GM12878 (cell line): Measurements from ENCODE around the gene LRGUK. TPM values are rescaled to one million over a fixed set of nuclear protein-coding genes. Genes with fewer than 3 reads are reported as not detected.

Experiments
- ATAC-seq: fragments of 200-7000 bp; cut with Tn5 transposase; 3 replicates; pipeline ENCODE4 v1.9.1; 2020; ENCODE audit warnings: mild to moderate bottlenecking, moderate library complexity
- BruUV-seq: library from RNA; stranded (reverse); fragments of 400-500 nt; replicated peaks from 2 replicates; lab custom pipeline; 2021; lab: Mats Ljungman, UMichigan
- CTCF ChIA-PET: fragments of 300-600 bp; sonication (Branson Sonifier 250); formaldehyde crosslinking; extraction: SDS; loops from one replicate; lab custom pipeline; 2021; ENCODE audit warnings: inconsistent platforms; lab: Yijun Ruan, JAX
- POLR2A ChIA-PET: fragments of 350-600 bp; formaldehyde crosslinking; extraction: SDS; loops from one replicate; lab custom pipeline; 2021; ENCODE audit warnings: inconsistent platforms; lab: Charles Lee
- RAD21 ChIA-PET: fragments of 300-600 bp; sonication (Branson Sonifier 250); formaldehyde crosslinking; loops from one replicate; lab custom pipeline; 2023; ENCODE audit warnings: antibody characterized with exemption; ENCODE audit not compliant: unreplicated experiment; lab: Charles Lee
- SMC1A ChIA-PET: fragments of 300-600 bp; sonication (Branson Sonifier 250); formaldehyde crosslinking; loops from one replicate; lab custom pipeline; 2023; ENCODE audit not compliant: unreplicated experiment, uncharacterized antibody; lab: Charles Lee
- DNase-seq: peaks from one replicate; pipeline ENCODE4 v3.0.0-alpha.2; 2011; ENCODE audit warnings: low read depth, low spot score
- FAIRE-seq: peaks from 3 replicates; lab custom pipeline; 2011; peaks lifted over from hg19 to GRCh38; lab: Jason Lieb, UNC
- H2AFZ ChIP-seq: 2 replicates; pipeline ENCODE4 v1.6.0; 2011; ENCODE audit warnings: low read depth, low read length, control low read depth; ENCODE audit not compliant: control insufficient read depth
- H3K27ac ChIP-seq: 2 replicates; pipeline ENCODE4 v1.5.1; 2011; ENCODE audit warnings: control low read depth; ENCODE audit not compliant: control insufficient read depth, insufficient read depth
- H3K27me3 ChIP-seq, 2 experiments: replicated peaks in 1 of 2; 2 replicates each; pipeline versions ENCODE4 v1.6.0 to v1.6.1; 2011; ENCODE audit warnings: low read length in 1 of 2; ENCODE audit not compliant: control insufficient read depth in 2 of 2, insufficient read depth in 2 of 2
- H3K36me3 ChIP-seq, 2 experiments: 2 replicates each; pipeline ENCODE4 v1.5.1; 2011; ENCODE audit warnings: low read length in 1 of 2; ENCODE audit not compliant: control insufficient read depth in 2 of 2, insufficient read depth in 2 of 2
- H3K4me1 ChIP-seq: 2 replicates; pipeline ENCODE4 v1.6.1; 2011; ENCODE audit warnings: mild to moderate bottlenecking, low read length, moderate library complexity, mixed read lengths; ENCODE audit not compliant: control insufficient read depth, insufficient read depth
- H3K4me2 ChIP-seq: 2 replicates; pipeline ENCODE4 v1.6.0; 2011; ENCODE audit warnings: control low read depth; ENCODE audit not compliant: control insufficient read depth, insufficient read depth
- H3K4me3 ChIP-seq: fragments of 200-600 bp; sonication (generic); 2 replicates; pipeline ENCODE4 v1.5.1; 2016
- H3K79me2 ChIP-seq: 2 replicates; pipeline ENCODE4 v1.6.0; 2011; ENCODE audit warnings: low read length; ENCODE audit not compliant: control insufficient read depth, insufficient read depth
- H3K9ac ChIP-seq: 2 replicates; pipeline ENCODE4 v1.8.0; 2011; ENCODE audit warnings: low read length, control low read depth, mixed read lengths; ENCODE audit not compliant: control insufficient read depth, insufficient read depth
- H3K9me3 ChIP-seq: replicated peaks from 3 replicates; pipeline ENCODE4 v1.5.1; 2011; ENCODE audit warnings: mild to moderate bottlenecking, low read length; ENCODE audit not compliant: control insufficient read depth, insufficient read depth
- H4K20me1 ChIP-seq: 2 replicates; pipeline ENCODE4 v1.6.0; 2011; ENCODE audit not compliant: control insufficient read depth, insufficient read depth
- CHD1 ChIP-seq: IDR thresholded peaks from 2 replicates; pipeline ENCODE4 v1.6.1; 2012; ENCODE audit warnings: low read depth, low read length, improper control_type of control experiment
- JUNB ChIP-seq: IDR thresholded peaks from 2 replicates; pipeline ENCODE4 v1.6.1; 2016; ENCODE audit warnings: antibody characterized with exemption, mild to moderate bottlenecking
- KLF5 ChIP-seq: fragments of 450-650 bp; IDR thresholded peaks from 2 replicates; pipeline ENCODE4 v1.6.1; 2014; ENCODE audit warnings: mild to moderate bottlenecking; ENCODE audit not compliant: partially characterized antibody
- MXI1 ChIP-seq: fragments of 150-350 bp; IDR thresholded peaks from 2 replicates; pipeline ENCODE4 v1.6.1; 2011; ENCODE audit warnings: low read depth, mild to moderate bottlenecking, inconsistent platforms, low read length, improper control_type of control experiment
- NBN ChIP-seq: fragments of 450-650 bp; IDR thresholded peaks from 2 replicates; pipeline ENCODE4 v1.6.1; 2016
- NR2F1 ChIP-seq: fragments of 450-650 bp; conservative IDR thresholded peaks from 2 replicates; pipeline ENCODE4 v1.6.1; 2017; ENCODE audit warnings: mild to moderate bottlenecking
- POLR2AphosphoS2 ChIP-seq: IDR thresholded peaks from 2 replicates; pipeline ENCODE4 v1.6.1; 2011; ENCODE audit warnings: low read depth, mild to moderate bottlenecking, low read length, improper control_type of control experiment, moderate library complexity
- RAD21 ChIP-seq: IDR thresholded peaks from 2 replicates; pipeline ENCODE4 v1.6.1; 2011; ENCODE audit warnings: mild to moderate bottlenecking, low read depth, low read length, moderate library complexity; ENCODE audit not compliant: insufficient read depth
- RAD51 ChIP-seq: fragments of 450-650 bp; IDR thresholded peaks from 2 replicates; pipeline ENCODE4 v1.6.1; 2016; ENCODE audit warnings: moderate library complexity, mild to moderate bottlenecking, inconsistent platforms
- SPI1 ChIP-seq: IDR thresholded peaks from 2 replicates; pipeline ENCODE4 v1.6.1; 2011; ENCODE audit warnings: low read depth, mild to moderate bottlenecking, low read length, moderate library complexity, borderline replicate concordance; ENCODE audit not compliant: insufficient read depth
- SREBF2 ChIP-seq: IDR thresholded peaks from 2 replicates; pipeline ENCODE4 v1.6.1; 2012; ENCODE audit warnings: mild to moderate bottlenecking, low read length
- TCF7 ChIP-seq: IDR thresholded peaks from 2 replicates; pipeline ENCODE4 v1.6.1; 2014; ENCODE audit warnings: antibody characterized with exemption, borderline replicate concordance
- ZNF384 ChIP-seq: IDR thresholded peaks from 2 replicates; pipeline ENCODE4 v1.6.1; 2012; ENCODE audit warnings: low read depth, mild to moderate bottlenecking, low read length, improper control_type of control experiment, borderline replicate concordance
- WGBS: methylation state at CpG from one replicate; pipeline ENCODE4 v1.1.6; 2016; ENCODE audit warnings: low lambda C conversion rate; ENCODE audit not compliant: insufficient replicate concordance, insufficient coverage; ENCODE audit errors: missing lambda C conversion rate; 5-methylcytosine and 5-hydroxymethylcytosine counted together
- in situ Hi-C: fragments of 300-500 bp; cut with MboI; formaldehyde crosslinking; loops from 9 replicates; pipeline ENCODE4 v1.14.3; 2018; ENCODE audit warnings: mixed read lengths
- intact Hi-C: fragments of 100-400 bp; cut with micrococcal nuclease; formaldehyde crosslinking; loops from one replicate; pipeline ENCODE4 v1.14.2; 2022; ENCODE audit not compliant: unreplicated experiment
- polyA plus RNA-seq, 11 experiments: library from polyadenylated mRNA; depleted of rRNA in 4 of 11; unstranded in 6 of 11; stranded (reverse) in 5 of 11; fragments of >200 nt; fragmentation: Nextera tagmentation in 4 of 11; fragmentation: Illumina TruSeq in 1 of 11; extraction: Ambion mirVana in 4 of 11; extraction: Trizol in 1 of 11; gene quantifications; 1 replicate in 1 of 11; 2 replicates in 10 of 11; pipeline versions ENCODE4 v1.2.1 to v1.2.3, GENCODE V29; 2011 to 2016; ENCODE audit warnings: inconsistent platforms in 2 of 11, missing spikeins in 2 of 11, low read depth in 1 of 11
- total RNA-seq, 4 experiments: library from RNA; depleted of rRNA in 3 of 4; stranded (reverse); fragments of >200 nt in 3 of 4; fragmentation: Illumina TruSeq in 1 of 4; extraction: Trizol in 1 of 4; gene quantifications; 2 replicates each; pipeline versions ENCODE4 v1.2.1 to v1.2.3, GENCODE V29; 2013 to 2021
- TF ChIP-seq, protein P1 (sequence below): IDR thresholded peaks from 2 replicates; pipeline ENCODE4 v1.6.1; 2012; ENCODE audit warnings: improper control_type of control experiment, low read depth, low read length; ENCODE audit not compliant: insufficient replicate concordance
- TF ChIP-seq, protein P2 (sequence below): fragments of 450-650 bp; IDR thresholded peaks from 2 replicates; pipeline ENCODE4 v1.6.1; 2017; ENCODE audit warnings: mild to moderate bottlenecking, moderate library complexity

LRGUK gene
- total and polyA plus RNA-seq, 10 of the 15 experiments (the other 5 are each of a cell fraction or from before 2014, with no cell fraction given), result 0.04 to 0.14 (median 0.08) TPM; not detected in 3

DNA sequence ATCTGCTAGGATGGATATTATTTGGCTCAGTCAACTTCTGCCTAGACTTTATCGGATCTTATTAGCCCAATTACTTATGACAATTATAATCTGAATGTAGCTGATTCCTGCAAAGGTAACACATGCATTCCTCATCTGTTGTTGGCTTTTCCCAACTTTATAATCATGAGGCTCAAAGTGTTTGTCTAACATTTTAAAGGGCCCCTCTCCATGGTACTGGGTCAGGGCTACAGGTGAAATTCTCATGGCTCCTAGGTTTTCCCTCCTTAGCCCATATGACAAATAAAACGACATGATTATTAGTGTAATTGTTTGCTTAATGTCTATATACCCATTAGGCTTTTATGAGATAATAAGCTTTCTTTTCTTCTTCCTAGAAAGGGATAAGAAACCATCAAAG lies 4.2 kb upstream of the LRGUK start:
- Histone ChIP-seq H3K9ac (no peak overlapping the region), H3K79me2 (no peaks in the 10 kb centered on the region), H3K36me3 (no peaks in the 10 kb centered on the region), H4K20me1 (no peaks in the 10 kb centered on the region), H3K27me3 (no peaks in the 10 kb centered on the region), H3K9me3 (no peaks in the 10 kb centered on the region), H3K4me1 (no peaks in the 10 kb centered on the region), H3K4me2 (no peak overlapping the region), H3K27ac (no peak overlapping the region), H2AFZ (no peak overlapping the region), H3K4me3 (no peak overlapping the region)
- 41% methylated on average over 2 of the region's 2 CpGs for WGBS
- ATAC-seq (no peak), DNase-seq (no peak), FAIRE-seq (no peak)
- ChIA-PET POLR2A (no interaction called here), CTCF (interaction anchor here (1.1 to 1.2 kb wide), 2 partner anchors 15 to 18 kb away, joined by 3 to 4 read pairs; no protein-coding TSS in a partner anchor), RAD21 (no interaction called here), SMC1A (no interaction called here)
- TF ChIP-seq NR2F1 (no peak), POLR2AphosphoS2 (no peak), MXI1 (no peak), SPI1 (no peak), JUNB (no peak), ZNF384 (no peak), NBN (no peak), SREBF2 (no peak), TCF7 (no peak), RAD21 (no peak), RAD51 (no peak), CHD1 (no peak), KLF5 (no peak)
- TF ChIP-seq, protein P1, sequence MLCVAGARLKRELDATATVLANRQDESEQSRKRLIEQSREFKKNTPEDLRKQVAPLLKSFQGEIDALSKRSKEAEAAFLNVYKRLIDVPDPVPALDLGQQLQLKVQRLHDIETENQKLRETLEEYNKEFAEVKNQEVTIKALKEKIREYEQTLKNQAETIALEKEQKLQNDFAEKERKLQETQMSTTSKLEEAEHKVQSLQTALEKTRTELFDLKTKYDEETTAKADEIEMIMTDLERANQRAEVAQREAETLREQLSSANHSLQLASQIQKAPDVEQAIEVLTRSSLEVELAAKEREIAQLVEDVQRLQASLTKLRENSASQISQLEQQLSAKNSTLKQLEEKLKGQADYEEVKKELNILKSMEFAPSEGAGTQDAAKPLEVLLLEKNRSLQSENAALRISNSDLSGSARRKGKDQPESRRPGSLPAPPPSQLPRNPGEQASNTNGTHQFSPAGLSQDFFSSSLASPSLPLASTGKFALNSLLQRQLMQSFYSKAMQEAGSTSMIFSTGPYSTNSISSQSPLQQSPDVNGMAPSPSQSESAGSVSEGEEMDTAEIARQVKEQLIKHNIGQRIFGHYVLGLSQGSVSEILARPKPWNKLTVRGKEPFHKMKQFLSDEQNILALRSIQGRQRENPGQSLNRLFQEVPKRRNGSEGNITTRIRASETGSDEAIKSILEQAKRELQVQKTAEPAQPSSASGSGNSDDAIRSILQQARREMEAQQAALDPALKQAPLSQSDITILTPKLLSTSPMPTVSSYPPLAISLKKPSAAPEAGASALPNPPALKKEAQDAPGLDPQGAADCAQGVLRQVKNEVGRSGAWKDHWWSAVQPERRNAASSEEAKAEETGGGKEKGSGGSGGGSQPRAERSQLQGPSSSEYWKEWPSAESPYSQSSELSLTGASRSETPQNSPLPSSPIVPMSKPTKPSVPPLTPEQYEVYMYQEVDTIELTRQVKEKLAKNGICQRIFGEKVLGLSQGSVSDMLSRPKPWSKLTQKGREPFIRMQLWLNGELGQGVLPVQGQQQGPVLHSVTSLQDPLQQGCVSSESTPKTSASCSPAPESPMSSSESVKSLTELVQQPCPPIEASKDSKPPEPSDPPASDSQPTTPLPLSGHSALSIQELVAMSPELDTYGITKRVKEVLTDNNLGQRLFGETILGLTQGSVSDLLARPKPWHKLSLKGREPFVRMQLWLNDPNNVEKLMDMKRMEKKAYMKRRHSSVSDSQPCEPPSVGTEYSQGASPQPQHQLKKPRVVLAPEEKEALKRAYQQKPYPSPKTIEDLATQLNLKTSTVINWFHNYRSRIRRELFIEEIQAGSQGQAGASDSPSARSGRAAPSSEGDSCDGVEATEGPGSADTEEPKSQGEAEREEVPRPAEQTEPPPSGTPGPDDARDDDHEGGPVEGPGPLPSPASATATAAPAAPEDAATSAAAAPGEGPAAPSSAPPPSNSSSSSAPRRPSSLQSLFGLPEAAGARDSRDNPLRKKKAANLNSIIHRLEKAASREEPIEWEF, result no peak
- TF ChIP-seq, protein P2, sequence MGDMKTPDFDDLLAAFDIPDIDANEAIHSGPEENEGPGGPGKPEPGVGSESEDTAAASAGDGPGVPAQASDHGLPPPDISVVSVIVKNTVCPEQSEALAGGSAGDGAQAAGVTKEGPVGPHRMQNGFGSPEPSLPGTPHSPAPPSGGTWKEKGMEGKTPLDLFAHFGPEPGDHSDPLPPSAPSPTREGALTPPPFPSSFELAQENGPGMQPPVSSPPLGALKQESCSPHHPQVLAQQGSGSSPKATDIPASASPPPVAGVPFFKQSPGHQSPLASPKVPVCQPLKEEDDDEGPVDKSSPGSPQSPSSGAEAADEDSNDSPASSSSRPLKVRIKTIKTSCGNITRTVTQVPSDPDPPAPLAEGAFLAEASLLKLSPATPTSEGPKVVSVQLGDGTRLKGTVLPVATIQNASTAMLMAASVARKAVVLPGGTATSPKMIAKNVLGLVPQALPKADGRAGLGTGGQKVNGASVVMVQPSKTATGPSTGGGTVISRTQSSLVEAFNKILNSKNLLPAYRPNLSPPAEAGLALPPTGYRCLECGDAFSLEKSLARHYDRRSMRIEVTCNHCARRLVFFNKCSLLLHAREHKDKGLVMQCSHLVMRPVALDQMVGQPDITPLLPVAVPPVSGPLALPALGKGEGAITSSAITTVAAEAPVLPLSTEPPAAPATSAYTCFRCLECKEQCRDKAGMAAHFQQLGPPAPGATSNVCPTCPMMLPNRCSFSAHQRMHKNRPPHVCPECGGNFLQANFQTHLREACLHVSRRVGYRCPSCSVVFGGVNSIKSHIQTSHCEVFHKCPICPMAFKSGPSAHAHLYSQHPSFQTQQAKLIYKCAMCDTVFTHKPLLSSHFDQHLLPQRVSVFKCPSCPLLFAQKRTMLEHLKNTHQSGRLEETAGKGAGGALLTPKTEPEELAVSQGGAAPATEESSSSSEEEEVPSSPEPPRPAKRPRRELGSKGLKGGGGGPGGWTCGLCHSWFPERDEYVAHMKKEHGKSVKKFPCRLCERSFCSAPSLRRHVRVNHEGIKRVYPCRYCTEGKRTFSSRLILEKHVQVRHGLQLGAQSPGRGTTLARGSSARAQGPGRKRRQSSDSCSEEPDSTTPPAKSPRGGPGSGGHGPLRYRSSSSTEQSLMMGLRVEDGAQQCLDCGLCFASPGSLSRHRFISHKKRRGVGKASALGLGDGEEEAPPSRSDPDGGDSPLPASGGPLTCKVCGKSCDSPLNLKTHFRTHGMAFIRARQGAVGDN, result no peak
- BruUV-seq, result no TSS peak
- intact Hi-C loops (no loop called here), in situ Hi-C loops (no loop called here)
